ENCODE measurements around the gene MN1.

The MN1 gene

GRCh38 chr22:27769012-27769411 lies 32.5 kb downstream of the MN1 start:
- TF ChIP-seq CTCF (conservative IDR thresholded peaks at IDR 0.05; ENCODE audit: low read length): no peak
- no peak for DNase-seq (ENCODE audit: low read depth)

DNA sequence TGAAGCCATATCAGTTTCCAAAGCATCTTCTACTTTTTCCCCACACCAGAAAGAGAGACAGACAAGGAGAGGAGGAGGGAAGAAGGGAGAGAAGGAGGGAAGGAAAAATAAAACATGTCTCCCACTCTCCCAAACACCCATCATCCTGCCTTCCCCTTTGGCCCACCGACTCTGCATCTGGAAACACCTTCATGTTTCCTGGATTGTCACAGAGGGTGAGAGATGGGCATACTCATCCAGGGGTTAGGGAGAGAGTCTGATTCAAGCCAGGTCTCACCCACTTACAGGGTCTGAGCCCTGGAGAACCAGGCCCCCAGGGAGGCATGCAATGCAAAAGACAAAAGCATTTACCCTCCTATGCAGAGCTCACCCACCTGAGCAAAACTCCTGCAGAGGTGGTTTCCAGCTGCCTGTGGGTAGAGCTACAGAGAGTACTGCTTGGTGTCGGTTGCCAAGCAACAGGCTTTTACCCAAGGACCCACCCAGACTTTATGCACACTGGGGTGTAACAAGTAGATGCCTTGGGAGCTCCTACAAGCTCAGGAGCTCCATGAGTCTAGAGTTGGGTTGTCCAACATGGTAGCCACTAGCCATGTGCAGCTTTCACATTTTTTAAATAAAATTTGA lies 33.4 kb downstream of the MN1 start:
- TF ChIP-seq CTCF (conservative IDR thresholded peaks at IDR 0.05; ENCODE audit: low read length): no peak
- no peak overlapping the region for H3K4me3 ChIP-seq (ENCODE audit: low read length)
- DNase-seq (ENCODE audit: low read depth): no peak

More at GRCh38 chr22:27769012-27769411, 32.5 kb downstream of the MN1 start:
- H3K4me3 ChIP-seq (ENCODE audit: low read length): no peak overlapping the region

DNA sequence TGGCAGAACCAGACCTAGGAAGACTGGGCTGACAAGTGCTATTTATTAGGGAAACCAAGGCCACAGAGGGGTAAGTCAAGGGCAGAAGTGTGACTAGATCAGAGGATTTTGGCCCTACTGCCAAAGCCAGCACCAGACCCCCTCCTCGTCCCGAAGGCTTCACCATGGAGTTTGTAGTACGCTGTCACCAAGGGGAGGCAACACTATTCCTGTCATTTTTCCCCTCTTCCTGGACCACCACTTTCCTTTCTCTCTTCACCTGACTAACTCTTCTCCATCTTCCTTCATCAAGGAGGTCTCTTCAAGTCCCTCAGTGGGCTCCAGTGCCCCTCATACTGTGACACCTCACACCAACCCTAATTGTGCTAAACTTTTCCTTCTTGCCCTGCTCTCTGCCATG lies 34.9 kb downstream of the MN1 start:
- no peak for TF ChIP-seq CTCF (conservative IDR thresholded peaks at IDR 0.05; ENCODE audit: low read length)
- H3K4me3 ChIP-seq (ENCODE audit: low read length): no peak overlapping the region
- DNase-seq (ENCODE audit: low read depth): no peak

DNA sequence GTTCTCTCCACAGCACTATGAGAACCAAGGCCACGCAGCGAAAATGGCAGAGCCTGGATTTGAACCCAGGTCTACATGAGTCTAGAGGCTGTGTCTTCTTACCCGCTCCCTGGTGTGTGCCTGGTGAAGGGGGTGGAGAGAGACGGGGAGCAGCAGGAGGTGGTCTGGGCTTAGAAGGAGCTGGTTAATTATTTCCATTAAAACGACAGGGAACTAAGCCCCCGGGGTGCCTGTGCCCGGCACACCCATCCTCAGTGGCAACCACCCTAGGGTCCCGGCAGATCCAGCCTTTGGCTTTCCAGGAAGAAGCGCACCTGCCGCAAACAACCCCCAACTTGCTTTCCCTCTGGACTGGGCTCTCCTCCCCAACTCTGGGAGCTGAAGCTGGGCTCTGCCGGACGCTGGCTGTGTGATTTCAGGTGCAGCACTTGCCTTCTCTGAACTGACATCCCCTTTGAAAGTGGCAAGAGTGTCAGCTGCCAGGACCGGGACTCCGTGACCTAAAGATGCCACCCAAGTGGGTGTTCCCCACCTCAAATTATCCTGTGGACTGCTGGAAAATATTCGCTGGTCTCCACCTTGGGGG lies 35.8 kb downstream of the MN1 start:
- no peak for TF ChIP-seq CTCF (conservative IDR thresholded peaks at IDR 0.05; ENCODE audit: low read length)

DNA sequence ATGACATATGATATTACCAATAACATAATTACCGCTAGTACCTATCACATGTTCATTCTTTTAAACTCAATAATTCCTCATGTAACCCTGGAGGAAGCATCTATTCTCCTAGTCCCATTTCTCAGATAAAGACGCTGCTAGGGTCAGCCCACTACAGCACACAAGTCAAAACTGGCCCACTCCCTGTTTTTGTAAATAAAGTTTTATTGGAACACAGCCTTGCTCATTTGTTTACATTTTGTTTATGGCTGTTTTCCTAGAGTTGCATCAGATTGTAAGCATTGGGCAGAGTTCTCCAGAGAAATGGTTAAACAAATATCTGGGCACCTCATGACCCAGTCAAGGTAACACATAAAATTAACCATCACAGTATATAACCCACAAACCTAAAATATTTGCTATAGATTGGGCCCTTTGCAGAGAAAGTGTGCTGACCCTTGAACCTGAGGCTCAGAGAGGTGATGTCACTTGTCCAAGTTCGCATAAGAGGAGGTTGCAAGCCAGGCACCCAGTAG lies 36.8 kb downstream of the MN1 start:
- no peak for DNase-seq (ENCODE audit: low read depth)
- H3K4me3 ChIP-seq (ENCODE audit: low read length): no peak overlapping the region
- no peak for TF ChIP-seq CTCF (conservative IDR thresholded peaks at IDR 0.05; ENCODE audit: low read length)

More for the DNA sequence above, 35.8 kb downstream of the MN1 start:
- no peak for DNase-seq (ENCODE audit: low read depth)
- no peak overlapping the region for H3K4me3 ChIP-seq (ENCODE audit: low read length)

DNA sequence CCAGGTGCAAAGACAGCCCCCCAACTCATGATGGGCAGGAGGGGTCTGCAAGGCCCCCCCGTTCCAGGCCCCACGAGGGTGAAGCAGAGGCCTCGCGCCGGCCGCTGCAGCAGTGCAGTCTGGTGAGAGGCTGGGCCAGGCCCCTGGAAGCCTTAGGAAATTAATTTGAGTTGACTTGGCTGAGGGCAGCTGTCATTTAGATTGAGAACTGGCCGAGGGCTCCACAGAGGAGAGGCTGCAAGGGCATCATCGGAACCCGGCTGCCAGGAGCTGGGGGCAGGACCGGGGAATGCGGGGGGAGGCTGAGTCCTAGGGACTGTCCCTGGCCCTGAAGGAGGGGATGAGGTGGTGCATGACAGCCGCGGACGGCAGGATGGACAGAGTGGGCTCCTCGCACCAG lies 39.9 kb downstream of the MN1 start:
- DNase-seq (ENCODE audit: low read depth): no peak
- TF ChIP-seq CTCF (conservative IDR thresholded peaks at IDR 0.05; ENCODE audit: low read length): no peak
- H3K4me3 ChIP-seq (ENCODE audit: low read length): no peak overlapping the region

DNA sequence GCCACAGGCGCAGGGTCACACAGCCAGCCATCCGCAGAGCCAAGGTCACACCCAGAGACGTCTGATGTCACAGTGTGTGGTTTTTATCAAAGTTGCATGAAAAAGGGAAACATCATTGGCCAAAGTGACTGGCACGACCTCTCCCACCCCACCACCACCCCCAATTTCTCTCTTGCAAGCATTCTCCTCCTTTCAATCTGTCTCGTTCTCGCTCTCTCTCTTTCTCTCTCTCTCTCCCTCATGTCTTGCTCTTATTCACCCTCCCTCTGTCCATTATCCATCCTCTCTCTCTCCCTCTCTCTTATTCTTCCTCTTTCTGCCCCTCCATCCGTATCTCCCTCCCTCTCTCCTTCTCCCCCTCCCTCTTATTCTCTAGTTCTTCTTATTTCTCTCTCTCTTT lies 40.6 kb downstream of the MN1 start:
- DNase-seq (ENCODE audit: low read depth): no peak
- H3K4me3 ChIP-seq (ENCODE audit: low read length): no peak overlapping the region
- TF ChIP-seq CTCF (conservative IDR thresholded peaks at IDR 0.05; ENCODE audit: low read length): no peak
